Tibial artery (tissue), 4 donors: ENCODE measurements around the gene TGOLN2.

Source experiments
- DNase-seq, 2 donors: peaks; one replicate each; pipeline ENCODE4 v3.0.0-alpha.2; 2019
- H3K27ac ChIP-seq, 2 donors: fragments of 200-600 bp; sonication (generic) in 1 of 2; 1 replicate in 1 of 2; 2 replicates in 1 of 2; pipeline ENCODE4 v1.5.1; 2018 to 2019; ENCODE audit warnings: mild to moderate bottlenecking in 1 of 2
- H3K27me3 ChIP-seq, 2 donors: fragments of 200-600 bp; sonication (generic) in 1 of 2; one replicate each; pipeline versions ENCODE4 v1.5.1 to v1.6.0; 2016 to 2019
- H3K36me3 ChIP-seq, 3 donors: fragments of 200-600 bp; sonication (generic) in 2 of 3; one replicate each; pipeline ENCODE4 v1.5.1; 2016 to 2019; ENCODE audit warnings: mild to moderate bottlenecking in 2 of 3
- H3K4me1 ChIP-seq, 4 donors: fragments of 200-600 bp; sonication (generic) in 2 of 4; 1 replicate in 3 of 4; 2 replicates in 1 of 4; pipeline ENCODE4 v1.5.1; 2016 to 2019
- H3K4me3 ChIP-seq, 2 donors: fragments of 200-600 bp; sonication (generic) in 1 of 2; 1 replicate in 1 of 2; 2 replicates in 1 of 2; pipeline ENCODE4 v1.5.1; 2018 to 2019; ENCODE audit warnings: mild to moderate bottlenecking in 2 of 2
- H3K9me3 ChIP-seq, 3 donors: fragments of 200-600 bp; sonication (generic) in 1 of 3; one replicate each; pipeline ENCODE4 v1.5.1; 2016 to 2019
- CTCF ChIP-seq, 2 experiments: fragments of 200-600 bp in 1 of 2; fragments of 450-650 bp in 1 of 2; IDR thresholded peaks; one replicate each; pipeline ENCODE4 v1.5.1; 2017 to 2019; ENCODE audit warnings: antibody characterized with exemption in 2 of 2, mild to moderate bottlenecking in 1 of 2, moderate library complexity in 1 of 2
- intact Hi-C: fragments of 100-400 bp; cut with DNase I; formaldehyde crosslinking; loops from one replicate; pipeline ENCODE4 v1.15.0; 2023; ENCODE audit warnings: low total_unique reads

TGOLN2 gene

GRCh38 chr2:85282914-85283313 is 44.9 kb downstream of the TGOLN2 start:
- H3K36me3 ChIP-seq = peaks cover 0 to 29% (median 14%) of the 10 kb centered on the region in 3 donors
- TF ChIP-seq CTCF (IDR thresholded peaks at IDR 0.05) = no peak
- no peak for DNase-seq
- no peak overlapping the region for H3K4me3 ChIP-seq
- H3K9me3 ChIP-seq = no peaks in the 10 kb centered on the region
- H3K27me3 ChIP-seq = no peaks in the 10 kb centered on the region
- peaks cover 0 to 17% (median 12%) of the 10 kb centered on the region in 4 donors for H3K4me1 ChIP-seq
- intact Hi-C loops = loop anchor here (1.0 kb wide), 1 partner anchor 150 kb away; the partner anchor contains the start of gene TCF7L1
- H3K27ac ChIP-seq = no peak overlapping the region

DNA sequence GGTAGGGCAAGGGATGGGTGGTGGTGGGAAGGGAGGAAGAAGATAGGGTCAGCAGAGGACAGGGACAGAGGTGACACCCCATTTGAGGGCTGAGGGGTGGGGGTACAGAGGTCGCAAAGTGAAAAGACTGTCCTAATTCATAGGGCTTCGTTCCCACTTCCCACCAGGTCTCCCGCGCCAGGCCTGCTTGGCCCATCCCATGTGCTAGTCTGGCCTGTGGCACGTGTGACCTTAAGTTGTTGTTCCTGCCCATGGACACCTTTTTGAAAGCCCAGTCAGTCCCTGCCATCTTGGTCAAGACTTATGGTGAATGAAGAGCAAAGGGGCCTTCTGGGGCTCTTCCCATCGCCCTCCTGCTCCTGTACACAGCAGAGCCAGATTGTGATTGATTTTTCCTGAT is 46.2 kb downstream of the TGOLN2 start:
- TF ChIP-seq CTCF (IDR thresholded peaks at IDR 0.05) = no peak
- H3K27ac ChIP-seq = no peak overlapping the region
- no peaks in the 10 kb centered on the region for H3K9me3 ChIP-seq
- H3K27me3 ChIP-seq = no peaks in the 10 kb centered on the region
- intact Hi-C loops = no loop called here
- DNase-seq = no peak
- peaks cover 0 to 22% (median 10%) of the 10 kb centered on the region in 3 donors for H3K36me3 ChIP-seq
- H3K4me1 ChIP-seq = peaks cover 0 to 31% (median 24%) of the 10 kb centered on the region in 4 donors
- no peak overlapping the region for H3K4me3 ChIP-seq

DNA sequence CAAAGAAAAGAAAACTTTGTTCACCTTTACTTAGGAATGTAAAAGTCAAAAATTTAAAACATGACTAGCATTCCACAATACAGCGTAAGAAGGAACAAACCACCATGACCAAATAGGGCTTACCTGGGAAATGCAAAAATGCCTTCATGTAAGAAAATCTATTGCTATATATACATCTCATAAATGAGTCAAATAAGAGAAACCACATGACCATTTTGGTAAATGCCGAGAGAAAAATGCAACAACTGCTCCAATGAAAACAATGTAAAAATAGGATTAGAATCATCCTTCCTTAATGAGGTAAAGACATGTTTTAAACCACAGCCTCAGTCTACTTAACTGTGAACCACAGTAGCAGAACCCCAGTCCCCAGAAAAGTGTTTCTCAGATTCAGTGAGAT is 49.4 kb downstream of the TGOLN2 start:
- no peak for DNase-seq
- peak overlapping the region; percentile 6 to 7 for H3K4me3 ChIP-seq
- TF ChIP-seq CTCF (IDR thresholded peaks at IDR 0.05) = no peak
- intact Hi-C loops = no loop called here
- no peaks in the 10 kb centered on the region for H3K9me3 ChIP-seq
- peaks cover 0 to 37% (median 31%) of the 10 kb centered on the region in 4 donors for H3K4me1 ChIP-seq
- H3K27me3 ChIP-seq = no peaks in the 10 kb centered on the region
- peaks cover 0 to 2% (median 0%) of the 10 kb centered on the region in 3 donors for H3K36me3 ChIP-seq
- peak overlapping the region; percentile 68 to 80 for H3K27ac ChIP-seq

DNA sequence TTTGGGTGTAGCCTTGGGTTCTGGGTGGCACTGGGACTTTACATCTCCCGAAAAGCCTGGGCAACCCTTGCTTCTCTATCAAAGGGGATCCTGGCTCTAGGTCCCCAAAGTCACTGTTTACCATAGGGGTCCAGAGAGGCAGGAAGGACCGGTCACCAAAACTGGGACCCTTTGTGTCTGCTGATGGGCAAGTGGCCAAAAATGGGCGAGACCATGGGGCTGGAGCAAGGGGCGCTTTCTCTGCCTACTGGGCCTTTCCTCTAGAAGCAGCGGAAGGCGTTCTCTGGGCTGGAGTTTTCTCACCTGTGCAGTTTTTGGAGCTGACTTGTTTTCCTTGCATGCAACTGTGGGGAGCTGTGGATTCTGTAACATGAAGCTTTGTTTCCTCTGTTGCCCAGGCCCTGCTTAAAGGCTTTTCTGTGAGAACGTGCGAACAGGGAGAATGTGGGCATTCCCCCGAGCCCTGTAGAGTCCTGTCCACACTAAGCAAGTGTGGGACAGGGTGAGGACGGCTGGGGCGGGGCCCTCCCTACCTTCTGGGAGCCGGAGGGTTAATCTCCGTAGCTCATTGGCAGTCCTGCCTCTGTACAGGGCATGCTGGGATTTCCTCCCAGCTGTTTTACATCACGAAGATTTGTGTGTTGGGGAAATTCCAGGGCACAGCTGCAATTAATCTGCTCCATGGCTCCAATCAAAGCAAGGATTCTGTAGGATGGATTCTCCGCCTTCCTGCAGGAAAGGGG is 50.2 kb downstream of the TGOLN2 start:
- peak overlapping the region; percentile 6 to 7 for H3K4me3 ChIP-seq
- no peak for TF ChIP-seq CTCF (IDR thresholded peaks at IDR 0.05)
- intact Hi-C loops = no loop called here
- peak overlapping the region; percentile 68 to 80 for H3K27ac ChIP-seq
- DNase-seq = no peak
- H3K4me1 ChIP-seq = peaks cover 0 to 37% (median 31%) of the 10 kb centered on the region in 4 donors
- no peaks in the 10 kb centered on the region for H3K27me3 ChIP-seq
- H3K36me3 ChIP-seq = no peaks in the 10 kb centered on the region
- no peaks in the 10 kb centered on the region for H3K9me3 ChIP-seq

DNA sequence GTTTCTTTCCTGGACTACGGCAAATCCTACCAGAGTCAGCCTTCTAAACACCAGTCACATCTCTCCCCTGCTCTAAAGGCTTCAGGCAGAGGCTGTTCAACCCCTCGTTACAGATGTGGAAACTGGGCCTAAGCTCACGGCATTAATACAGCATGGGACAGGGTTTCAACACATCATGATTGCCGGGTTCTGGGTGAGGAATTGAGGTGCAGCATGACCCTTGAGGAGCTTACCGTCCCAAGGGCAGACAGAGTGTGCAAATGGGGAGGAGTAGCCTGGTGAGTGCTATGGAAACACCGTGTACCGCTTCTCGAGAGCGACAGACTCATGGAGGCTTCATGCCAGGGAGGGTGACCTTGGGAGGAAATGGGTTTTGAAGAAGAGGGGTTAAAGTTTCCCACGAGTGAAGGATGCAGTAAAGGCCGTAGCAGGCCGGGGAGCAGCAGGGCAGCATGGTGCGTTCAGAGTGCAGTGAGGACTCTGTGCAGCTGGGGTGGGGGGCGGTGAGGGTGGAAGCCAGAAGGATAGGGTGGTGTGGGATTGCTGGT is 51.1 kb downstream of the TGOLN2 start:
- peak overlapping the region; percentile 32 to 39 for H3K4me3 ChIP-seq
- no peaks in the 10 kb centered on the region for H3K9me3 ChIP-seq
- intact Hi-C loops = no loop called here
- no peak for TF ChIP-seq CTCF (IDR thresholded peaks at IDR 0.05)
- no peaks in the 10 kb centered on the region for H3K36me3 ChIP-seq
- H3K4me1 ChIP-seq = peaks cover 0 to 37% (median 31%) of the 10 kb centered on the region in 4 donors
- no peaks in the 10 kb centered on the region for H3K27me3 ChIP-seq
- DNase-seq = no peak
- peak overlapping the region; percentile 68 to 80 for H3K27ac ChIP-seq
